Measurements from ENCODE around the gene CDK5. TPM values are rescaled to one million over a fixed set of nuclear protein-coding genes. Genes with fewer than 3 reads are reported as not detected.

The CDK5 gene
- total RNA-seq, 1 experiment from 2014 or later, result 19.8 TPM

DNA sequence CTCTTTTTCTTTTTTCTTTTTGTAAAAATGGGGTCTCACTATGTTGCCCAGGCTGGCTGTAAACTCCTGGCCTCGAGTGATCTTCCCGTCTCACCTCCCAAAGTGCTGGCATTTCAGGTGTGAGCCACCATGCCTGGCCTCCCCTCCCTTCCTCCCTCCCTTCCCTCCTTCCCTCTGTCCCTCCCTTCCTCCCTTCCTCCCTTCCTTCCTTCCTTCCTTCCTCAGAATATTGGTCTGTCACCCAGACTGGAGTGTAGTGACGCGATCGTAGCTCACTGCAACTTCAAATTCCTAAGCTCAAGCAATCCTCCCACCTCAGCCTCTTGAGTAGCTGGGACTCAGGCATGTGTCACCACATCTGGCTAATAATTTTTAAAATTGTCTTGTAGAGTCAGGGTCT is 37.0 kb upstream of the CDK5 start:
- H4K20me1 ChIP-seq (ENCODE audit: insufficient read depth), result no peaks in the 10 kb centered on the region; the same call in 1 of the 2 replicates
- H2AFZ ChIP-seq (ENCODE audit: low read depth, low read length, poor library complexity, severe bottlenecking), result no peak overlapping the region
- no peak overlapping the region for H3K4me2 ChIP-seq (ENCODE audit: low read length)
- no peak for DNase-seq (ENCODE audit: low read depth, low spot score)
- no peak overlapping the region for H3K27ac ChIP-seq (ENCODE audit: low read depth, low read length)
- H3K27me3 ChIP-seq (ENCODE audit: insufficient read depth, low read length), result no peaks in the 10 kb centered on the region
- POLR2A ChIA-PET, result interaction anchor here (1.7 kb wide), 1 partner anchor 15 kb away, joined by 4 read pairs; no protein-coding TSS in a partner anchor
- H3K9me2 ChIP-seq (ENCODE audit: insufficient read depth), result no peaks in the 10 kb centered on the region
- H3K4me1 ChIP-seq (ENCODE audit: control insufficient read depth in 1 of 2, insufficient read depth in 2 of 2, low read length in 2 of 2), result no peaks in the 10 kb centered on the region
- no peak for ATAC-seq
- H3K9me3 ChIP-seq (ENCODE audit: control insufficient read depth in 1 of 2, insufficient read depth in 1 of 2, low read depth in 1 of 2, low read length in 2 of 2), result no peaks in the 10 kb centered on the region
- no peak overlapping the region for H3K4me3 ChIP-seq (replicated peaks in 1 of 2; ENCODE audit: low read depth in 1 of 2, low read length in 2 of 2)
- TF ChIP-seq, protein P1, sequence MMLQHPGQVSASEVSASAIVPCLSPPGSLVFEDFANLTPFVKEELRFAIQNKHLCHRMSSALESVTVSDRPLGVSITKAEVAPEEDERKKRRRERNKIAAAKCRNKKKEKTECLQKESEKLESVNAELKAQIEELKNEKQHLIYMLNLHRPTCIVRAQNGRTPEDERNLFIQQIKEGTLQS (IDR thresholded peaks at IDR 0.05), result no peak
- TF ChIP-seq, protein P2, sequence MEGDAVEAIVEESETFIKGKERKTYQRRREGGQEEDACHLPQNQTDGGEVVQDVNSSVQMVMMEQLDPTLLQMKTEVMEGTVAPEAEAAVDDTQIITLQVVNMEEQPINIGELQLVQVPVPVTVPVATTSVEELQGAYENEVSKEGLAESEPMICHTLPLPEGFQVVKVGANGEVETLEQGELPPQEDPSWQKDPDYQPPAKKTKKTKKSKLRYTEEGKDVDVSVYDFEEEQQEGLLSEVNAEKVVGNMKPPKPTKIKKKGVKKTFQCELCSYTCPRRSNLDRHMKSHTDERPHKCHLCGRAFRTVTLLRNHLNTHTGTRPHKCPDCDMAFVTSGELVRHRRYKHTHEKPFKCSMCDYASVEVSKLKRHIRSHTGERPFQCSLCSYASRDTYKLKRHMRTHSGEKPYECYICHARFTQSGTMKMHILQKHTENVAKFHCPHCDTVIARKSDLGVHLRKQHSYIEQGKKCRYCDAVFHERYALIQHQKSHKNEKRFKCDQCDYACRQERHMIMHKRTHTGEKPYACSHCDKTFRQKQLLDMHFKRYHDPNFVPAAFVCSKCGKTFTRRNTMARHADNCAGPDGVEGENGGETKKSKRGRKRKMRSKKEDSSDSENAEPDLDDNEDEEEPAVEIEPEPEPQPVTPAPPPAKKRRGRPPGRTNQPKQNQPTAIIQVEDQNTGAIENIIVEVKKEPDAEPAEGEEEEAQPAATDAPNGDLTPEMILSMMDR (IDR thresholded peaks at IDR 0.05 in 2 of 3, conservative IDR thresholded peaks at IDR 0.05 in 1 of 3; ENCODE audit: borderline replicate concordance in 1 of 3, insufficient read depth in 1 of 3, low read depth in 2 of 3, low read length in 2 of 3), result no peak
- no peak for TF ChIP-seq CEBPB (IDR thresholded peaks at IDR 0.05; ENCODE audit: low read depth)
- no peak for TF ChIP-seq POLR2A (IDR thresholded peaks at IDR 0.05; ENCODE audit: borderline replicate concordance, extremely low read depth, insufficient read depth, insufficient read length)
- TF ChIP-seq EZH2 (IDR thresholded peaks at IDR 0.05), result no peak
- no peak for TF ChIP-seq RAD21 (IDR thresholded peaks at IDR 0.05; ENCODE audit: low read depth)
- TF ChIP-seq EGR1 (IDR thresholded peaks at IDR 0.05; ENCODE audit: low read depth), result no peak
- TF ChIP-seq CBX3 (IDR thresholded peaks at IDR 0.05; ENCODE audit: low read depth), result no peak
- TF ChIP-seq POLR2AphosphoS5 (IDR thresholded peaks at IDR 0.05; ENCODE audit: low read depth, low read length), result no peak
- TF ChIP-seq ZFX (IDR thresholded peaks at IDR 0.05), result no peak
- no peak for TF ChIP-seq YY1 (IDR thresholded peaks at IDR 0.05; ENCODE audit: extremely low read depth, insufficient replicate concordance, low read depth, low read length)
- TF ChIP-seq ELF1 (IDR thresholded peaks at IDR 0.05; ENCODE audit: borderline replicate concordance, low read depth), result no peak
- intact Hi-C loops (cut with micrococcal nuclease), result no loop called here
- H3K36me3 ChIP-seq (ENCODE audit: control insufficient read depth in 1 of 2, insufficient read depth in 2 of 2, low read length in 2 of 2), result peaks cover 0 to 16% of the 10 kb centered on the region in 2 experiments; a peak in 1 of 4 replicates
- peaks cover 97% of the 10 kb centered on the region for H3K79me2 ChIP-seq (ENCODE audit: insufficient read depth, low read length)
- BruUV-seq (replicated peaks), result no TSS peak
- H3K9ac ChIP-seq (ENCODE audit: low read length), result no peak overlapping the region
- CTCF ChIA-PET, result interaction anchor here (0.7 kb wide), 1 partner anchor 130 kb away, joined by 4 read pairs; no protein-coding TSS in a partner anchor
- RAD21 ChIA-PET (ENCODE audit: low non-redundant PET in 1 of 2, low total read pairs in 2 of 2, uncharacterized antibody in 2 of 2, unreplicated experiment in 2 of 2), result no interaction called here

All from HCT116 (cell line).